HG02763 (cell line): ENCODE data around the gene LMX1B.

Experiments used
- ATAC-seq: cut with Tn5 transposase; IDR thresholded peaks from one replicate; pipeline ENCODE4 v1.9.1; 2021; ENCODE audit warnings: mild to moderate bottlenecking, moderate library complexity; ENCODE audit not compliant: unreplicated experiment

Gene LMX1B

DNA sequence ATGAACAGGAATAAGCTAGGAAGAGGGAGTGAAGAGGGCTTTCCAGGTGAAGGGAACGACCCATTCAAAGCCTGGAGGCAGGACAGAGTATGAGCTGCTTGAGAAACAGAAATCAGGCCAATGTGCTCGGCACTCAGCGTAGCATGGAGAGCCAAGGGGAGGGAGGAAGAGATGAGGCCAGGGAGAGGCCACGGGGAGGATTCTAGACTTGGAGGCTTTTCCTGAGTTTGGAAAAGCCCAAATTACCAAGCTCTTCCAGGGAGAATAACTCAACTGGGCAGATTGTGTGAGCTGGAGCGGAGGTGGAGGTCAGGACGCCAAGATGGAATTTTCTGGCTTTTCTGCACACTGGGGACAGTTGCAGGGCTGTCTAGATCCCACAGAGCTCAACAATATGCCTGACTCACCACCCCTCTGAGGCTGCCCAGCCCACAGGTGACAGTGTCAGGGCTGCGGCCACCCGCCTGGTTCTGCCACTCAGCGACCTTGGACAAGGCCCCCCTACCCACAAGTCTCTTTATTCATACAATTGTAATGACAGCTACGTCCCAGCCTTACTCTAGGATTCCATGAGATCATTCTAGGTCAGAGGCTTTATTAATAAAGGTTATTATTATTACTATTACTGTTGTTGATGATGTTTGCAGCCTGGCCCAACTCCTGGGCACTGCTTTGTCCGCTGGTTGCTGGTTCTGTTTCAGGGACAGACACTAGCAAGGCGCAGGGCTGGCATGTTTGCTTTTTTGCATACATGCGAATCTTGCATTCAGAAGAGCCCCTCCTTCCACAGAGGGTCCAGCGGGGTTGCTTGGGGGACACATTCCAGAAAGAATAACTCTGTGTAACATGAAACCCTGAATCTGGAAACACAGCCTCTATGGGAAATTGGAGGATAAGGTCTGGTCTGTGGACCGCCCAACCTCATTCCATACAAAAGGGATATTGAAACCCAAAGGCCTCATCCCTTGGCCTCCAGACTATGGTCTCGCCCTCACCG, 9.4 kb upstream of the LMX1B start:
- no peak for ATAC-seq

DNA sequence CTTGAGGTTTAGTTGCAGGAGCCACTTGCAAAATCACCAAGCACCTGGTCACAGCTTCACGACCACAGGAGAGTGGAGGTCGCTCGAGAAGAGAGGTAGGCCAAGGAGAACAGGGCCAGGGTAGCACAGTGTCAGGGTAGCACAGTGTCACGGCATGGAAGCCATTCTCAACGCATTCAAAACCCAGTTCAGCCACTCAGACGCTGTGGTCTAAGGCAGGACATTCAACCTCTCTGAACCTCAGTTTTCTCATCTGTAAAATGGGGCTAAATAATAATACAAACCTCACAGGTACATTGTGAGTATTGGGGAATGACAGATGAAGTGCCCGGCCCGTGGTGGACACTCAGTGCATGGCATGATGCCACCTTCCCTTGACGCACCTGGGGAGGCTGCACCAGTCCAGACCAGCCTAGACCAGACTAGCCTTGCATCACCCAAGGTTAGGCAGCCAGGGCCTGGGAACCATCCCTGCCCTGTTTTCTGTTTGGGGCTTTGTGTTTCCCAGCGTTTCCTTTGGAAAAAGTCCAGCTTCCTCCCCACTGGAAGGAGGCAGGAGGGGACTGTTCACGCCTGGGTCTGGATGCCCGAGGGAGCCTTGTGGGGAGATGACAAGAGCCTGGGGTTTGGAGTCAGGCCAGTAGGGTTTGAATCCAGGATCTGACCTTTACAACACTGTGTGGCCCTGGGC, 7.8 kb upstream of the LMX1B start:
- ATAC-seq, result no peak

DNA sequence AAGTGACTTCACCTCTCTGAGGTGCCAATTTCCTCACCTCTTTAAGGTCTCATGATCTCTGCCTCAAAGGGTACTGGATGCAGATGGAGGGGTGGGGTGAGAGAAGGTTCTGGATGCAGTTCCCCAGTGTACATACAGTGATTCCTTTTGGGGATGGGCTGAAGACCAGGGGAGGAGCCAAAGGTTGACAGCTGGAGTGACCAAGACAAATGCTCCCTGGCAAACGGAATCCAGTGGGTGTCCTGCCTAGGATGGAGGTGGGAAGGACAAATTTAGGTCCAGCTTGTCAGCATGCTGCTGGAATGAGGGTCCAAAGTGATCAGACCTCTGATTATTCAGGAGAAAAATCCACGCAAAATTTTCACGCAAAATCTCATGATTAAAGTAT, 7.3 kb upstream of the LMX1B start:
- ATAC-seq, result no peak

DNA sequence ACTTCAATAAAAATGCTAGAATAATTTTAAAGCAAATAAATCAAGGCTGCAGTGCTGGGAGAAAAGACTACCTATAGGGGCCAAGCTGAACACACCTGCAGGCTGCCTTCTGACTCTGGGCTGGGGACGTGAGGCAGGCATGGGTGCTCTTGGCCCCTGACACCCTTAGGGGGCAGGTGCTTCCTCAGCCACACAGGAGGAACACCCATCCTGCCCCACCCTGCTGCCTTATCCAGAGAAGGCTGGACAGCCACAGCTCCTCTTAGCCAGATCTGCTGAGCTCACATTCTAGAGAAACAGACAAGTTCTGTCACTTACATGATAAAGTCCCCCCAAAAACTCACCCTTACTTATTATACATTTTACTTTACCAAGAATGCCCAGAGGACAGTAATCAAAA, 6.6 kb upstream of the LMX1B start:
- ATAC-seq, result no peak

DNA sequence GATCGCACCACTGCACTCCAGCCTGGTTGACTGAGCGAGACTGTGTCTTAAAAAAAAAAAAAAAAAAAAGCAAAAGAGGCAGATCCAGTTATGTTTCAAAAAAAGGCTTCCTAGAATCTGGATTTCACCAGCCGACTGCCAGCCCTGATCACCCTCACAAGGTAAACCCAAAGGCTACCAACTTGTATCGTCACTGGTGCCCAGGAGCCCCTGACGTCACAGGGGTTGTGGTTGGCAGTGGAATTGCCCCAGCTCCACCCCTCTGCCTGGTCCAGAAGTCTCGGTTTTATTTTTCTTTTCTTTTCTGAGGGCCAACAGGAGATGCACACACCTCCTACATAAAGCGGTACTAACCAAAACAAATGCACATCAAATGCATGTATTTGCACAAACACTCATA, 6.0 kb upstream of the LMX1B start:
- ATAC-seq, result no peak

DNA sequence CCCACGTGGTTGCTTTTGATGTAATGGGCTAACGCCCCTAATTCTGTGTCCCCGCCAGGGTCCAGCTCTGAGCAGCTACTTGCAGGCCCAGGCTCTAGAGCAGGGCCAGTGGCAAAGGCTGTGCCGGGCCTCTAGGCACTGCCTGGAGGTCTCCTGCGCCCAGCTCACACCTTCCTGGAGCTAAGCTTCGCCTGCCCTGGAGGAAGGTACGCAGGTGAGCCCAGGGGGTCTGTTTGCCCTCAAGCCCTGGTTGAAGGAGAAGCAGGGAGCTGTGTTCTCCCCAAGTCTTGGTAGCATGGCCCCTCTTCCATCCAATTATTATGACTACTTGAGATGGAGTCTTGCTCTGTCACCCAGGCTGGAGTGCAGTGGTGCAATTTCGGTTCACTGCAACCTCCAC, 5.2 kb upstream of the LMX1B start:
- ATAC-seq, result no peak

DNA sequence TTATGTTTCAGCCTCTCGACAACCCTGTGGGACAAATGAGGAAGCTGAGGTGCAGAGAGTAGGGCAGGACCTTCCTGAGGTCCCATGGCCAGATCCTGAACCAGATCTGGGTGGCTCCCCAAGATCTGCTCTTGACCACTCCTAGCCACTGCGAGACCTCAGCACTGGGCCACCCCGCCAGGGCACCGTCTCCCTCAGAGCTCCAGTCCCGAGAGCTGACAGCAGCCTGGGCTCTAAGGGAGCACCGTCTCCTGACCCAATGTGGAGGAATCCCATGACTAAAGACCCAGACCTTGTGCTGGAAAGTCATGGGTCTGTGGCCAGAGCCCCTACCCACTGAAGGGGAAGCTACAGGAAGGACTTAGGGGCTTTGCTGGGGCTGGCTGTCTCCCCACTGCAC, 4.5 kb upstream of the LMX1B start:
- no peak for ATAC-seq

DNA sequence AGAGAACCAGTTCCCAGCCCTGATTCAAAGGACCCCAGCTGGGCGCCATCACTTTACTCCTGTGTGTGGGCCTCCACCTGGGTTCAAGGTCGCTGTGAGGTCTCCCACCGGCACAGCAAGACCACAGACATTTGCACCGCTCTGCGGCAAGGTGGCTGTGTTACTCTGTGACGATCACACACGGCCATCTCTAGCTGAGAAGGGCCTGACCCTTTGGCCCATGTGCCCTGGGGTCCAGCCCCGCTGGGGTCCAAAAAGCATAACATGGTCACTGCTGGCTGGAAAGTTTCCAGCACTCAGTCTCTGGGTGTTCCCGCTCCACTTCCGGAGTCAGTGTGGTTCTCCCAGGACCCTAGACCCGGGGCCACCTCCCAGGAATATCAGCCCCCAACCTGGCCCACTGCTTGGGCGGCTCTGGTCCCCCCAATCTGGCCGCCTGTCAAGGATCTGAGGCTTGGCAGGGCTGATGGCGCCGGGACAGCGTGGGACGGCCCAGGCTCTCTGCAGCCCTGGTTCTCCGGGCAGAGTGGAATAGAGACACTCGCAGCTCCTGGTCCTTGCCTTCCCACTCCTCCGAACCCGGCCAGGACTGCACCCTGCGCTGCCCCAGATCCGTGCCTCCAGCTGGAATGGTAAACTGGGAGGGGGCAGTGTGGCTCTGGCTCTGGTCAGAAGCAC, 3.9 kb upstream of the LMX1B start:
- no peak for ATAC-seq

DNA sequence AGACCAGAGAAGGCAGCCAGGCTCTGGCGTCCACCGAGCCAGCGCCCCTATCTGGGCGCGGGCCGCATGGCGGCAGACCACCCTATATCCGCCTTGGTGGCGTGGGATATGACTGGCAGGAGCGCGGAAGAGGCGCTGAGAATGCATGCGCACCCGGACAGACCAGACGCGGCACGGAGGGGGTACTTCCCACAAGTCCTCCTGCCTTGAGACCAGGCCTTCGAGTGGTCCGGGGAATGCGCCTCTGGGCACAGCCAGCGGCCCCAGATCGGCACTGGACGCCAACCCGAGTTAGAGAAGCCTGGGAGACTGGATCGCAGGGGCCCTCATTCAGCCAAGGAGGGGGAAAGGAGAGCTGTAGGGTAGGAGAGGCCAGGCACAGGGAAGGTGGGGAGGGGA, 2.5 kb upstream of the LMX1B start:
- no peak for ATAC-seq

DNA sequence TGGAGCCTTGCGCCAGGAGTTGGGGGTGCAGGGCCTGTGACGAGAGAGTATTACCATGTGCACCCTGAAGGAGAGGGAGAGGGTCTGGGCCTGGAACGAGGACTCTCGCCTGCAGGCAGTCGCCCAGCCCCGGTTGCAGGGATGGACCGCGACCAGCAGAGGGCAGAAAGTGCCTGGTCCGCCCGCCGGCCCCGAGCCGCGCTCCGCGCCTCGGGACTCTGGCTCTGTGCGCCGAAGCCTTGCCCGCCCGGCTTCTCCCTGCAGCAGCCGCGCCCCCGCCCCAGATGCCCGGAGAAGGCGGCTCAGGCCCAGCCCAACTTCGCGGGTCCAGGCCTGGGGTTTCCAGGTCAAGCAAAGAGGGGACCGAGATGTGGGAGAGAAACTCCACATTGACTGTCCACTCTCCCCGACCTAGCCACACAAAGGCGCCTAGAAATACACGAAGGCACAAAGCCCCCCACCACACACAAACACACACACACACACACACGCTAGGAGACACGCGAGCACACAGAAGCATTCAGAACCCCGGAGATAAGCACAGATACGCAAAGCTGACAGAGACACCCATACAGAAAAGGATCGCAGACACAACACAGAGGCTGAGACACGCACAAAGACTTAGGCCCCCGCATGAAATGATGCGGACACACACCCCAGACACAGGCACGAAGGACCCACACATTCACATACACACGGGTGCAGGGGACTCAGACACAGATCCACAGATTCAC, 2.0 kb upstream of the LMX1B start:
- ATAC-seq, result no peak

DNA sequence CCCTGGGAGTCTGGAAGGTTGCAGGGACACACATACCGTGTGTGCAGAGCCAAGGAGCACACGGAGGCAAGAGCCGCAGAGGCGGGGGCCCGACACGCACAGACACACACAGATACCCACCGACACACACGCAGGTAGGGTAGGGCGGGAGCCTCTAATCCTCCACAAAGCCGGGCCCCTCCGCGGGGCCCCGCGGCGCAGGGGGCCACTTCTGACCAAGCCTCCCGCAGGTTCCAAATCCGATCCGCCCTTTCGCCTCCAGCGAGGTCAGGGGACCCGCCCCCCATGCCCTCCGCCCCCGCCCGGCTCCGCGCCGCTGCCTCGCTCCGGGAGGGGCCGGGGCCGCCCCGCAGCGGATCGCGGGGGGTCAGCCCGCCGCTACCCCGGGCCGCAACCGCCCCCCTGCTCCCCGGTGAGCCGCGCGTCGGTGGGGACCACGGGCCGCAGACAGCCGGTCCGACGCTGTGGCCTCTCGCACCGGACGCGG, 1.4 kb upstream of the LMX1B start:
- ATAC-seq, result no peak

DNA sequence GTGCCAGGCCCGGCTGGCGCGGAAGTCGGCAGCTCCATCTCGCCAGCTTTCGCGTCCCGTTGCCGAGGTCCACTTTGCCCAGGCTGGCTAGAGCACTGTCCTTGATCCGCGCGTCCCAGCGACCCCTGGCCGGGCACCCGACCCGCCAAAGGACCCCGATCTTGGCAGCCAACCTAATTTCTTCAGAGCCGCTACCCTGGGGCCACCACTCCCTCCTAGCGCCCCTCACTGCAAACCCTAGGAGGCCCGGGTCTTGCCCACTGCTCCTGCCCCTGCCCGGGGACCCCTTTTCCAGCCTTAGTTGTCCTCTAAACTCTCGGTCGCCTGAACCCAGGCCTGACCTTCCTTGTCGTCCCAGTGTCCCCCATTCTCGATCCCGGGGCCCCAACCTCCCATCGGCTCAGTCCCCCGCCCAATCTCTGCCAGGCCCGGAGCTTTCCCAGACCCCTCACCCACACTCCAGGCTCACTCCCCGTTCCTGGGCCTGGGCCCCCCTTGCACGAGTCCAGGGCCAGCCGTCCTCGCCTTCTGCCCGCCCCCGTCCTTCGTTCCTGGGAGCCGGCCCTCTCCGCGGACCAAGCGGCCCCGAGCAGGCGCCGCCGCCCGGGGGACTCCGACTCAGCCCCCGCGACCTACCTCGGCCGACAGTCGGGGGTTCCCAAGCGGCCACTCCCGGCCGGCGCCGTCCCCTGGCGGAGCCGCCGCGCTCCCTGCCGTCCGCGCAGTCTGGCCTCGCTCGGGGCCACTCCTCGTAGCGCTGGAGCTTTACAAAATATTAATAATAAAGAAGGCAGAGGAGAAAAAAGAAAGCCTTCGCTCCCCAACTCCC, 701 bp upstream of the LMX1B start:
- ATAC-seq, result no peak

DNA sequence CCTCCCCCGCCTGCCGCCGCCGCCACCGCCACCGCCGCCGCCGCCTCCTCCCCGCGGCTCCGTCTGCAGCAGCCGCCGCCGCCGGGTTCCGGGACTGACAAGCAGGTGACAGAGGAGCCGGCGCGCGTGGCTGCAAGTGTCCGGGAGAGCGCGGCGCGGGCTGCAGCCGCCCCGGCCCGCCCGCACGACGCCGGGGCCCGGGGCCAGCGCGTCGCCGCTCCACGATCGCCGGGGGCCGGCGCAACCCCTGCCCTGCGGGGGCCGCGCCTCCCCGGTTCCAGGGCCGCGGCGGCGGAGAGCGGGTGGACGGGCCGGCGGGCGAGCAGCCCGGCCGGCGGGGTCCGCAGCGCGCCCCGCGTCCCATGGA, 343 bp downstream of the LMX1B start:
- no peak for ATAC-seq

DNA sequence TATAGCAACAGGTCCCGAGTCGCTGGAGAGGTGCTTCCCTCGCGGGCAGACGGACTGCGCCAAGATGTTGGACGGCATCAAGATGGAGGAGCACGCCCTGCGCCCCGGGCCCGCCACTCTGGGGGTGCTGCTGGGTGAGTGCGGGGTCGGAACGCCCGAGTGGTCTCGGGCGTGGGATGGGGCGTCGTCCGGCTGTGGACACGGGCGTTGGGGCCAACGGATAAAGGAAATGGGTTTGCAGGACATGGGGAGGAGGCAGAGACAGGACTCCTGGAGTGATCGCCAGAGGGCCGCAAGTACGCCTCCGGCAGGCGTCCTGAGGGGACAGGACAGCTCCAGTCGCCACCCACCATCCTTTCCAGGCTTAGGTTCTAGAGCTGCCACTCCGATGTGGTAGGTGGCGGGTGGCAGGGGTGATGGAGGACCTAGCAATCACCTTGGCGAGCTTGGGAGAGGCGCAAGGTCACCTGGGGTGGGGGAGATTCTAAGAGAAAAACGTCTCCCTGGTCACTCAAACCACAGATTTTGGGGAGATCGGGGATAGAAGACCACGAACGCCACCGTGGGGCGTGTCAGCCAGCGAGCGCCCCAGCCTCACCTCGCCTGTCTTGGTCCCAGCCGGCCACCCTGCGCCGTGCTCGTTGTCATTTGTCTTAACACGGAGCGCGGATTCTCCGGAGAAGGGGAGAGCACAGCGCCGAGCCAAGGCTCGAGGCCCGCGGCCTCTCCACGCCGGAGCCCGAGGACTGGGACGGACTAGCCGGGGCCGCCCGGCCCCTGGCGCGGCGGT, 922 bp downstream of the LMX1B start:
- ATAC-seq, result no peak

DNA sequence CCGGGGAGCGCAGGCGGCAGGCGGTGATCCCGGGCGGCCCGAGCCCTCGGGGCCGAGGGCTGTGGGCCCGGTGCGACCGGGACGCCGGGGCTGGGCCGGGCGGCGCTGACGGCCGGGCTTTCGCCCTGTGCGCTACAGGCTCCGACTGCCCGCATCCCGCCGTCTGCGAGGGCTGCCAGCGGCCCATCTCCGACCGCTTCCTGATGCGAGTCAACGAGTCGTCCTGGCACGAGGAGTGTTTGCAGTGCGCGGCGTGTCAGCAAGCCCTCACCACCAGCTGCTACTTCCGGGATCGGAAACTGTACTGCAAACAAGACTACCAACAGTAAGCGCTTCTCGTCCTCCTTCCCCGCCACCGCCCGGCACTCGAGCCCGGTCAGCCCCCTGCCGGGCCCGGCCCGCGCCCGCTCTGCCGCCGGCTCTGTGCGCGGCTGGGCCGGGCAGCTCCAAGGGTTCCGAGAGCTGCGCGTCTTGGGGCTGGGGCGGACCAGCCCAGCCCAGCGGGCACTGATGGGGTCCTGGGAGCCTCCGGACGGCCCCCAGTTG, 1.6 kb downstream of the LMX1B start:
- no peak for ATAC-seq

DNA sequence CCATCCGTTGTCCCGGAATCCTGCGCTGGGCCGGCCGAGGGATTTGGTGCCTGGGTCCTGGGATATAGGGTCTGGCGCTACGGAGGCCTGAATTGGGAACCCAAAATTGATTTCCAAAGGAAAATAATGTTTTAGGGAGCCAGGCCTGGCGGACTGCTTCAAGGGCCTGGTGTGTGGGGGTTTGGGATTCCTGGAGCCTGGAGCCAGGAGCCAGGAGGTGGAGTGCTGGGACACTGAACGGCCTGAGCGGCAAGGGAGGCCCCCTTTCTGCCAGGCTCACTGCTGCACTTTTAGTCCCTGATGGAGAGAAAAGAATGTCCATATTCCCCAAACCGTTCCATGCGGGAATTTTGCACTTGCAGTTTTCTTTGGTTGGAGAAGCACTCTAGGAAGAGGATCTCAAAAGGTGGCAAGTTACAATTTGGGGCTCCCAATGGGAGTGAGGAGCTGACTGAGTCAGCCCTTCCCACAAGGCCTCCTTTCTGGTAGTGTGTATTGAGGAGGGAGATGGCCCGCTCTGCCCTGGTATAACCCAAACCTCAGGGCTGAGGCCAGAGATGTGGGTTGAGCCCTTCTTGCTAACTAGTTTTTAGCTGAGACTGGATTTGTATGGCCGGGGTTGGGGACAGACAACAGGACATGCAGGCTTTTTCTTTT, 2.2 kb downstream of the LMX1B start:
- no peak for ATAC-seq

DNA sequence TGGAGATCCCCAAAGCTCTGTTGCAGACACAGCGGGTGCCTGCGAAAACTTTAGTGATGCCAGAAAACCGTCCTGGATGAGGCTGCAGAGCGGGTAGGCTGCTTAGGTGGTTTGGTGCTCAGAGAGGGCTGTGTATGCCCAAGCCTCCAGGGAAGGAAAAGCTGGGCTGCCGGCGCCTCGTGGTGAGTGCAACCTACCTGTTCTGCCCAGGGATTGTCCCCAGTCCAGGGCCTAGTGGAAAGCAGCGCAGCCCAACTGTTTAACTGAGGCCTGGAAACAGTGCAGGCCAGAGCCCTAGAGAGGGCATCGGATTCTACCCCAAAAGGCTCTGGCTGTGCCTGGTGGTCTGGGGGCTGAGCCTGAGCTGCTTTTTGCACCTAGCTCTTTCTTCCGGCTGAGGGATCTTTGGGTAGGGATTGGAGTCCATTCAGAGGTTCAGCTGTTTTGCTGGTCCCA, 2.8 kb downstream of the LMX1B start:
- ATAC-seq, result no peak
